K562 (cell line): Measurements from ENCODE around the gene DPM1. TPM values are rescaled to one million over a fixed set of nuclear protein-coding genes. Genes with fewer than 3 reads are reported as not detected.

Experiments used
- ARID1B ChIP-seq: fragments of 450-650 bp; IDR thresholded peaks from 2 replicates; pipeline ENCODE4 v1.6.1; 2016; ENCODE audit warnings: antibody characterized with exemption, mild to moderate bottlenecking, inconsistent platforms
- HDAC8 ChIP-seq: fragments of 450-650 bp; IDR thresholded peaks from 2 replicates; pipeline ENCODE4 v1.6.1; 2016; ENCODE audit warnings: mild to moderate bottlenecking, missing genetic modification characterization, moderate library complexity, missing compliant biosample characterization
- NCOA6 ChIP-seq: fragments of 450-650 bp; IDR thresholded peaks from 2 replicates; pipeline ENCODE4 v1.6.1; 2017; ENCODE audit warnings: mild to moderate bottlenecking
- NEUROD1 ChIP-seq: fragments of 150-350 bp; IDR thresholded peaks from 2 replicates; pipeline ENCODE4 v1.6.1; 2014; ENCODE audit warnings: borderline replicate concordance, low read length, low read depth; ENCODE audit not compliant: partially characterized antibody
- PML ChIP-seq: IDR thresholded peaks from 2 replicates; pipeline ENCODE4 v1.6.1; 2012; ENCODE audit warnings: low read length, inconsistent platforms
- POLR2AphosphoS5 ChIP-seq: IDR thresholded peaks from 2 replicates; pipeline ENCODE4 v1.6.1; 2011; ENCODE audit warnings: mild to moderate bottlenecking, low read depth, low read length, moderate library complexity; ENCODE audit not compliant: control insufficient read depth, insufficient read depth
- PYGO2 ChIP-seq: fragments of 450-650 bp; IDR thresholded peaks from 2 replicates; pipeline ENCODE4 v1.6.1; 2016; ENCODE audit warnings: mild to moderate bottlenecking, missing genetic modification characterization, moderate library complexity, missing compliant biosample characterization
- RUNX1 ChIP-seq: sonication (generic); IDR thresholded peaks from 2 replicates; pipeline ENCODE4 v1.6.1; 2016; ENCODE audit warnings: antibody characterized with exemption, low read depth
- SIRT6 ChIP-seq: IDR thresholded peaks from one replicate; pipeline ENCODE4 v1.6.1; 2012; ENCODE audit warnings: low read depth, mild to moderate bottlenecking, control low read depth, inconsistent platforms, low read length, moderate library complexity
- SMC3 ChIP-seq: conservative IDR thresholded peaks from 2 replicates; pipeline ENCODE4 v1.6.1; 2011; ENCODE audit warnings: low read depth, low read length, improper control_type of control experiment; ENCODE audit not compliant: insufficient read depth
- SNRNP70 ChIP-seq: fragments of 200-400 bp; formaldehyde crosslinking; optimal IDR thresholded peaks from 2 replicates; pipeline ENCODE3; 2017; ENCODE audit warnings: low read depth, low read length
- TAF7 ChIP-seq: fragments of 450-650 bp; IDR thresholded peaks from 2 replicates; pipeline ENCODE4 v1.6.1; 2016; ENCODE audit warnings: missing genetic modification characterization, missing compliant biosample characterization
- TEAD4 ChIP-seq, 2 experiments: sonication (generic) in 1 of 2; formaldehyde crosslinking in 1 of 2; IDR thresholded peaks; 2 replicates each; pipeline versions ENCODE4 v1.6.1 to v1.8.0; 2012 to 2022; ENCODE audit warnings: borderline replicate concordance in 1 of 2, inconsistent platforms in 1 of 2, low read length in 1 of 2, mild to moderate bottlenecking in 1 of 2, missing genetic modification reagents in 1 of 2
- U2AF1 ChIP-seq: fragments of 200-400 bp; formaldehyde crosslinking; optimal IDR thresholded peaks from 2 replicates; pipeline ENCODE3; 2017; ENCODE audit warnings: mild to moderate bottlenecking, low read depth, low read length, moderate library complexity
- XRCC5 ChIP-seq: fragments of 200-400 bp; formaldehyde crosslinking; IDR thresholded peaks from 2 replicates; pipeline ENCODE4 v1.6.1; 2017; ENCODE audit warnings: low read depth, mild to moderate bottlenecking, low read length
- ZFPM2 ChIP-seq: fragments of 250-450 bp; sonication (Bioruptor Pico); IDR thresholded peaks from 2 replicates; pipeline ENCODE4 v1.5.1; 2022; ENCODE audit warnings: mild to moderate bottlenecking
- ZNF253 ChIP-seq: fragments of 250-450 bp; sonication (Bioruptor Pico); conservative IDR thresholded peaks from 2 replicates; pipeline ENCODE4 v1.6.1; 2021; ENCODE audit warnings: mild to moderate bottlenecking
- polyA plus RNA-seq, 8 experiments: library from polyadenylated mRNA; depleted of rRNA in 4 of 8; stranded (reverse) in 5 of 8; unstranded in 3 of 8; fragments of >200 nt; fragmentation: Nextera tagmentation in 2 of 8; fragmentation: Illumina TruSeq in 1 of 8; extraction: Ambion mirVana in 2 of 8; extraction: Trizol in 1 of 8; gene quantifications; 2 replicates each; pipeline versions ENCODE4 v1.2.1 to v1.2.3, GENCODE V29; 2011 to 2014; ENCODE audit warnings: inconsistent platforms in 1 of 8, missing spikeins in 1 of 8
- total RNA-seq, 7 experiments: library from RNA; depleted of rRNA in 6 of 7; stranded (reverse); fragments of >200 nt in 6 of 7; fragmentation: Illumina TruSeq in 2 of 7; extraction: Trizol in 2 of 7; gene quantifications; 2 replicates each; pipeline versions ENCODE4 v1.2.1 to v1.2.3, GENCODE V29; 2011 to 2021; ENCODE audit warnings: low replicate concordance in 1 of 7
- TF ChIP-seq, protein P1 (sequence below), 2 experiments: IDR thresholded peaks; 2 replicates each; pipeline ENCODE4 v1.6.1; 2012; ENCODE audit warnings: improper control_type of control experiment in 2 of 2, low read depth in 2 of 2, low read length in 2 of 2, borderline replicate concordance in 1 of 2
- TF ChIP-seq, protein P2 (sequence below): fragments of 250-450 bp; sonication (Bioruptor Pico); IDR thresholded peaks from 2 replicates; pipeline ENCODE4 v1.9.0; 2021; ENCODE audit warnings: mild to moderate bottlenecking, inconsistent platforms
- TF ChIP-seq, protein P3 (sequence below): fragments of 250-450 bp; sonication (Bioruptor Pico); IDR thresholded peaks from 2 replicates; pipeline ENCODE4 v1.6.1; 2021; ENCODE audit warnings: mild to moderate bottlenecking
- TF ChIP-seq, protein P4 (sequence below): fragments of 250-450 bp; sonication (Bioruptor Pico); IDR thresholded peaks from 2 replicates; pipeline ENCODE4 v1.4.0; 2020; ENCODE audit warnings: mild to moderate bottlenecking

The DPM1 gene
- total and polyA plus RNA-seq, 9 of the 15 experiments (the other 6 are each of a cell fraction or from before 2014, with no cell fraction given): 75.2 to 190 (median 153) TPM

DNA sequence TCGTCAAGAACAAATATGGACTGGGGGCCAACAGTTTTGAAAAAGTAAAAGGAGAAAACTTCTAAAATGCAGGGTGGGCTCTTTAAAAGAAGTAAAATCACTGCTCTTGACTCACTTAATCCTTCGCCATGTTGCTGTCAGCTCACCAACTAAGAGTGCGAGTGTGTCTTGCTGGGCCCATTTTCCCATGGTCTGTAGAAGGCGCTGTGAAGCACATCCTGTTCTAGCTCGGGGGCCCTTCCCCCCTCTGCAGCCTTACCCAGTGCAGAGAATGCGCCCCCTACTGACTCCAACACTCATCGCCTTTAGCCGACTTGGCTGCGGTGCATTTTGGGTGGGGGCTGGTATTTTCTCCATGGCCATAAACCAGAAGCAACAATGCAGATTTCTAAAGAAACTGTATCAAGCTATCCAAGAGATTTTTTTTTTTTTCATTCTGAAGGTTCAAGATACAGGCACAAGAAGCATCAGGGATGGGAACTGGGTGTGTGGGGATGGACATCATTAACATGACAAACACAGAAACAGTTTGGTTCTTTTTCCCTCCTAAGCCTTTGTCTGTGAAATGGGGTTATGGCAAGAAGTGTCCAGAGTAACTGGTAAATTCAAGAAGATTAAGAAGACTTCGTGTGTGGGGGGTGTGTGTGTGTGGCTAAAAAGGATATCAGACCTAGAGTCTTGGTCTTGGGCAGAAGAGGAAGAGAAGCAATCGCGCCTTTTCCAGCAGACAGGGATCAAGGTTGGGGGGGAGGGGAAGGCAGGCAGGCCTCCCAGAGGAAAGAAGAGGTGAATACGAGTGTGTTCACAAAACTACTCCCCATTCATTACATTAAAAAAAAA, 28.8 kb downstream of the DPM1 start (continued):
- TF ChIP-seq, protein P1, sequence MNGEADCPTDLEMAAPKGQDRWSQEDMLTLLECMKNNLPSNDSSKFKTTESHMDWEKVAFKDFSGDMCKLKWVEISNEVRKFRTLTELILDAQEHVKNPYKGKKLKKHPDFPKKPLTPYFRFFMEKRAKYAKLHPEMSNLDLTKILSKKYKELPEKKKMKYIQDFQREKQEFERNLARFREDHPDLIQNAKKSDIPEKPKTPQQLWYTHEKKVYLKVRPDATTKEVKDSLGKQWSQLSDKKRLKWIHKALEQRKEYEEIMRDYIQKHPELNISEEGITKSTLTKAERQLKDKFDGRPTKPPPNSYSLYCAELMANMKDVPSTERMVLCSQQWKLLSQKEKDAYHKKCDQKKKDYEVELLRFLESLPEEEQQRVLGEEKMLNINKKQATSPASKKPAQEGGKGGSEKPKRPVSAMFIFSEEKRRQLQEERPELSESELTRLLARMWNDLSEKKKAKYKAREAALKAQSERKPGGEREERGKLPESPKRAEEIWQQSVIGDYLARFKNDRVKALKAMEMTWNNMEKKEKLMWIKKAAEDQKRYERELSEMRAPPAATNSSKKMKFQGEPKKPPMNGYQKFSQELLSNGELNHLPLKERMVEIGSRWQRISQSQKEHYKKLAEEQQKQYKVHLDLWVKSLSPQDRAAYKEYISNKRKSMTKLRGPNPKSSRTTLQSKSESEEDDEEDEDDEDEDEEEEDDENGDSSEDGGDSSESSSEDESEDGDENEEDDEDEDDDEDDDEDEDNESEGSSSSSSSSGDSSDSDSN (IDR thresholded peaks at IDR 0.05; ENCODE audit: borderline replicate concordance in 1 of 2, low read depth in 2 of 2, low read length in 2 of 2): peak in 1 of 2 experiments; percentile 59; a peak in 1 of 4 replicates
- TF ChIP-seq HDAC8 (tag): no peak
- TF ChIP-seq POLR2AphosphoS5: peak; percentile 62; the same call in 1 of the 2 replicates
- no peak; the same call in 1 of the 2 replicates for TF ChIP-seq PML
- TF ChIP-seq ZNF253 (CRISPR knock-in tag): no peak
- peak; percentile 72 for TF ChIP-seq TEAD4 (IDR thresholded peaks at IDR 0.05; ENCODE audit: low read length)
- no peak; the same call in 1 of the 2 replicates for TF ChIP-seq TEAD4 (CRISPR knock-in tag; IDR thresholded peaks at IDR 0.05; ENCODE audit: borderline replicate concordance)
- TF ChIP-seq, protein P2, sequence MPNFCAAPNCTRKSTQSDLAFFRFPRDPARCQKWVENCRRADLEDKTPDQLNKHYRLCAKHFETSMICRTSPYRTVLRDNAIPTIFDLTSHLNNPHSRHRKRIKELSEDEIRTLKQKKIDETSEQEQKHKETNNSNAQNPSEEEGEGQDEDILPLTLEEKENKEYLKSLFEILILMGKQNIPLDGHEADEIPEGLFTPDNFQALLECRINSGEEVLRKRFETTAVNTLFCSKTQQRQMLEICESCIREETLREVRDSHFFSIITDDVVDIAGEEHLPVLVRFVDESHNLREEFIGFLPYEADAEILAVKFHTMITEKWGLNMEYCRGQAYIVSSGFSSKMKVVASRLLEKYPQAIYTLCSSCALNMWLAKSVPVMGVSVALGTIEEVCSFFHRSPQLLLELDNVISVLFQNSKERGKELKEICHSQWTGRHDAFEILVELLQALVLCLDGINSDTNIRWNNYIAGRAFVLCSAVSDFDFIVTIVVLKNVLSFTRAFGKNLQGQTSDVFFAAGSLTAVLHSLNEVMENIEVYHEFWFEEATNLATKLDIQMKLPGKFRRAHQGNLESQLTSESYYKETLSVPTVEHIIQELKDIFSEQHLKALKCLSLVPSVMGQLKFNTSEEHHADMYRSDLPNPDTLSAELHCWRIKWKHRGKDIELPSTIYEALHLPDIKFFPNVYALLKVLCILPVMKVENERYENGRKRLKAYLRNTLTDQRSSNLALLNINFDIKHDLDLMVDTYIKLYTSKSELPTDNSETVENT: no peak; the same call in 1 of the 2 replicates
- TF ChIP-seq SMC3: peak; percentile 85
- no peak for TF ChIP-seq SNRNP70
- no peak for TF ChIP-seq PYGO2 (tag)
- TF ChIP-seq ARID1B: peak; percentile 51; the same call in 1 of the 2 replicates
- peak; percentile 72 for TF ChIP-seq NEUROD1
- TF ChIP-seq, protein P3, sequence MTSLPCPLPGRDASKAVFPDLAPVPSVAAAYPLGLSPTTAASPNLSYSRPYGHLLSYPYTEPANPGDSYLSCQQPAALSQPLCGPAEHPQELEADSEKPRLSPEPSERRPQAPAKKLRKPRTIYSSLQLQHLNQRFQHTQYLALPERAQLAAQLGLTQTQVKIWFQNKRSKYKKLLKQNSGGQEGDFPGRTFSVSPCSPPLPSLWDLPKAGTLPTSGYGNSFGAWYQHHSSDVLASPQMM (CRISPR knock-in tag): no peak
- TF ChIP-seq TAF7 (tag): no peak
- TF ChIP-seq SIRT6: no peak
- TF ChIP-seq ZFPM2 (CRISPR knock-in tag): no peak
- TF ChIP-seq NCOA6: no peak
- no peak for TF ChIP-seq RUNX1
- TF ChIP-seq, protein P4, sequence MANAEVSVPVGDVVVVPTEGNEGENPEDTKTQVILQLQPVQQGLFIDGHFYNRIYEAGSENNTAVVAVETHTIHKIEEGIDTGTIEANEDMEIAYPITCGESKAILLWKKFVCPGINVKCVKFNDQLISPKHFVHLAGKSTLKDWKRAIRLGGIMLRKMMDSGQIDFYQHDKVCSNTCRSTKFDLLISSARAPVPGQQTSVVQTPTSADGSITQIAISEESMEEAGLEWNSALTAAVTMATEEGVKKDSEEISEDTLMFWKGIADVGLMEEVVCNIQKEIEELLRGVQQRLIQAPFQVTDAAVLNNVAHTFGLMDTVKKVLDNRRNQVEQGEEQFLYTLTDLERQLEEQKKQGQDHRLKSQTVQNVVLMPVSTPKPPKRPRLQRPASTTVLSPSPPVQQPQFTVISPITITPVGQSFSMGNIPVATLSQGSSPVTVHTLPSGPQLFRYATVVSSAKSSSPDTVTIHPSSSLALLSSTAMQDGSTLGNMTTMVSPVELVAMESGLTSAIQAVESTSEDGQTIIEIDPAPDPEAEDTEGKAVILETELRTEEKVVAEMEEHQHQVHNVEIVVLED (CRISPR knock-in tag): no peak
- TF ChIP-seq U2AF1: no peak
- peak; percentile 99 for TF ChIP-seq XRCC5
